Vagina (tissue), 2 donors: ENCODE measurements around the gene STK39.

ENCODE experiments used
- CTCF ChIP-seq, 3 experiments: fragments of 450-650 bp in 2 of 3; fragments of 200-600 bp in 1 of 3; sonication (generic) in 1 of 3; IDR thresholded peaks; one replicate each; pipeline ENCODE4 v1.5.1; 2017 to 2019; ENCODE audit warnings: antibody characterized with exemption in 3 of 3, mild to moderate bottlenecking in 2 of 3, moderate library complexity in 2 of 3
- POLR2A ChIP-seq, 2 donors: fragments of 450-650 bp; IDR thresholded peaks; one replicate each; pipeline ENCODE4 v1.6.1; 2017; ENCODE audit warnings: antibody characterized with exemption in 2 of 2, mild to moderate bottlenecking in 2 of 2, moderate library complexity in 2 of 2
- POLR2AphosphoS5 ChIP-seq, 2 donors: sonication (generic); formaldehyde crosslinking; IDR thresholded peaks; one replicate each; pipeline ENCODE4 v1.9.0; 2017; ENCODE audit warnings: antibody characterized with exemption in 2 of 2, mild to moderate bottlenecking in 2 of 2, low read depth in 1 of 2; ENCODE audit not compliant: insufficient read depth in 1 of 2

GRCh38 chr2:168277276-168277675 lies 29.9 kb upstream of the STK39 start:
- TF ChIP-seq CTCF (IDR thresholded peaks at IDR 0.05) (no peak), POLR2A (IDR thresholded peaks at IDR 0.05) (no peak), POLR2AphosphoS5 (IDR thresholded peaks at IDR 0.05; ENCODE audit: insufficient read depth in 1 of 2, low read depth in 1 of 2) (no peak)
